DOHH2 (cell line): ENCODE results near the gene ARHGAP8.

Experiments
- EZH2phosphoT487 ChIP-seq: fragments of 200-600 bp; sonication (generic); IDR thresholded peaks from 2 replicates; pipeline ENCODE4 v1.6.1; 2017; ENCODE audit warnings: borderline replicate concordance, mild to moderate bottlenecking, antibody characterized with exemption, low read length, moderate library complexity, mixed read lengths
- TF ChIP-seq, protein P1 (sequence below): fragments of 200-600 bp; sonication (generic); IDR thresholded peaks from one replicate; pipeline ENCODE4 v1.5.1; 2014; ENCODE audit warnings: antibody characterized with exemption, mild to moderate bottlenecking, low read depth, low read length; ENCODE audit not compliant: poor library complexity, severe bottlenecking

GRCh38 chr22:44901301-44901700 lies 148.9 kb downstream of the ARHGAP8 start:
- TF ChIP-seq, protein P1, sequence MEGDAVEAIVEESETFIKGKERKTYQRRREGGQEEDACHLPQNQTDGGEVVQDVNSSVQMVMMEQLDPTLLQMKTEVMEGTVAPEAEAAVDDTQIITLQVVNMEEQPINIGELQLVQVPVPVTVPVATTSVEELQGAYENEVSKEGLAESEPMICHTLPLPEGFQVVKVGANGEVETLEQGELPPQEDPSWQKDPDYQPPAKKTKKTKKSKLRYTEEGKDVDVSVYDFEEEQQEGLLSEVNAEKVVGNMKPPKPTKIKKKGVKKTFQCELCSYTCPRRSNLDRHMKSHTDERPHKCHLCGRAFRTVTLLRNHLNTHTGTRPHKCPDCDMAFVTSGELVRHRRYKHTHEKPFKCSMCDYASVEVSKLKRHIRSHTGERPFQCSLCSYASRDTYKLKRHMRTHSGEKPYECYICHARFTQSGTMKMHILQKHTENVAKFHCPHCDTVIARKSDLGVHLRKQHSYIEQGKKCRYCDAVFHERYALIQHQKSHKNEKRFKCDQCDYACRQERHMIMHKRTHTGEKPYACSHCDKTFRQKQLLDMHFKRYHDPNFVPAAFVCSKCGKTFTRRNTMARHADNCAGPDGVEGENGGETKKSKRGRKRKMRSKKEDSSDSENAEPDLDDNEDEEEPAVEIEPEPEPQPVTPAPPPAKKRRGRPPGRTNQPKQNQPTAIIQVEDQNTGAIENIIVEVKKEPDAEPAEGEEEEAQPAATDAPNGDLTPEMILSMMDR = no peak
- TF ChIP-seq EZH2phosphoT487 = no peak
